Vagina (tissue), 2 donors: ENCODE data around the gene OSBPL1A.

ENCODE experiments used
- POLR2AphosphoS5 ChIP-seq, 2 donors: sonication (generic); formaldehyde crosslinking; IDR thresholded peaks; one replicate each; pipeline ENCODE4 v1.9.0; 2017; ENCODE audit warnings: antibody characterized with exemption in 2 of 2, mild to moderate bottlenecking in 2 of 2, low read depth in 1 of 2; ENCODE audit not compliant: insufficient read depth in 1 of 2
- TF ChIP-seq, protein P1 (sequence below), 3 experiments: fragments of 450-650 bp in 2 of 3; fragments of 200-600 bp in 1 of 3; sonication (generic) in 1 of 3; IDR thresholded peaks; one replicate each; pipeline ENCODE4 v1.5.1; 2017 to 2019; ENCODE audit warnings: antibody characterized with exemption in 3 of 3, mild to moderate bottlenecking in 2 of 3, moderate library complexity in 2 of 3

DNA sequence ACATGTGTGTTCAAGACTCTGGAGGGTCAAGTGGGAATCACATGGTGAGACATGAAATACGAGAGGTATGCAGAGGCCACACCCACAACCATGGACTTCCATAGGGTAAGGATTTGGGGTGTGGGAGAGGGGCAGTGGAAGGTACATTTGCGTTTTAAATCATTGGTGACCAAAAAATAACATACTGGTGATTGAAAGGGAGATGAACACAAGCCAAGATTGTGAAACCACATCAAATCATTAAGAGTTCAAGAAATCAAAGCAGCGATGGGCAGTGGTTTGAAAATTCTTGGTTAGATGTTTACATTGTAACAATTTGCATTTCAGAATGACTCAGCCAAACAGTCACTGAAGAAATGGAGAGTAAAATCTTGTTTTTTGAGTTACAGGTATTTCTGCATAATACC lies 260.7 kb downstream of the OSBPL1A start:
- no peak for TF ChIP-seq POLR2AphosphoS5 (IDR thresholded peaks at IDR 0.05; ENCODE audit: insufficient read depth in 1 of 2, low read depth in 1 of 2)
- TF ChIP-seq, protein P1, sequence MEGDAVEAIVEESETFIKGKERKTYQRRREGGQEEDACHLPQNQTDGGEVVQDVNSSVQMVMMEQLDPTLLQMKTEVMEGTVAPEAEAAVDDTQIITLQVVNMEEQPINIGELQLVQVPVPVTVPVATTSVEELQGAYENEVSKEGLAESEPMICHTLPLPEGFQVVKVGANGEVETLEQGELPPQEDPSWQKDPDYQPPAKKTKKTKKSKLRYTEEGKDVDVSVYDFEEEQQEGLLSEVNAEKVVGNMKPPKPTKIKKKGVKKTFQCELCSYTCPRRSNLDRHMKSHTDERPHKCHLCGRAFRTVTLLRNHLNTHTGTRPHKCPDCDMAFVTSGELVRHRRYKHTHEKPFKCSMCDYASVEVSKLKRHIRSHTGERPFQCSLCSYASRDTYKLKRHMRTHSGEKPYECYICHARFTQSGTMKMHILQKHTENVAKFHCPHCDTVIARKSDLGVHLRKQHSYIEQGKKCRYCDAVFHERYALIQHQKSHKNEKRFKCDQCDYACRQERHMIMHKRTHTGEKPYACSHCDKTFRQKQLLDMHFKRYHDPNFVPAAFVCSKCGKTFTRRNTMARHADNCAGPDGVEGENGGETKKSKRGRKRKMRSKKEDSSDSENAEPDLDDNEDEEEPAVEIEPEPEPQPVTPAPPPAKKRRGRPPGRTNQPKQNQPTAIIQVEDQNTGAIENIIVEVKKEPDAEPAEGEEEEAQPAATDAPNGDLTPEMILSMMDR (IDR thresholded peaks at IDR 0.05), result no peak
